NCI-H748 (cell line): ENCODE results near the gene NT5DC3.
"Not testable (repeated sequence)": the region's sequence is repeated elsewhere in the genome, so short reads cannot be mapped to it uniquely, and the experiment has no call there.

Experiments used
- DNase-seq: peaks from one replicate; lab custom pipeline; 2025; ENCODE audit not compliant: unreplicated experiment; lab: John Stamatoyannopoulos, UW

The NT5DC3 gene

DNA sequence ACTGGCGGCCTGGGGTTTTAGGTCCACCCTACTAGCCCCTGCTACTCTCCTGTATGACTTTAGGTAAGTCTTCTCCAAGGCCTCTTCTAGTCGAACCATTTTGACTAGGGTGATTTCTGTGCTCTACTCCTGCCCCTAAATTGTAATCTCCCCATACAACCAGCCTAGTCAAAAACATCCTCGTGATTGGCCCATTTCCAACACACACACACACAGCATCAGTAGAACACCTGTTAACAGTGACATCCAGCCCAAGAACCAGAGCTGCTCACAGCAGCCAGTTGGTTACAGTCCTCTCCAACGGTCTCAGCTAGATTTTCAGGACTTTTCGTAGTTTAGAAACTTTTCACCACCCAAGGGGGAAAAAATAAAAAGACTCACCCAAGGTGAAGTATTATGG is 30.9 kb downstream of the NT5DC3 start:
- no peak for DNase-seq

DNA sequence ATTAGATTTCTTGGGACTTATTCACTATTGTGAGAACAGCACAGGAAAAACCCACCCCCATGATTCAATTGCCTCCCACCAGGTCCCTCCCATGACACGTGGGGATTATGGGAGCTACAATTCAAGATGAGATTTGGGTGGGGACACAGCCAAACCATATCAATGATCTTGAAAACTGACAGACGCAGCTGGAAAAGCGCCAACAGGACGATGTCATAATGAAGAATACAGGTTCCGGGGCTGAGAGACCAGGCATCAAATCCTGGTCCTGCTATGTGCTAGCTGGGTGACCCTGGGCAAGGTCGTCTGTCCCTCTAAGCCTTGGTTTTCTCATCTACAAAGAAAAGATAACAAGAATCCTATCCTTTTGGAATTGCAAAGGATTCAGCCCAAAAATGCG is 31.4 kb downstream of the NT5DC3 start:
- DNase-seq = not testable (repeated sequence)

DNA sequence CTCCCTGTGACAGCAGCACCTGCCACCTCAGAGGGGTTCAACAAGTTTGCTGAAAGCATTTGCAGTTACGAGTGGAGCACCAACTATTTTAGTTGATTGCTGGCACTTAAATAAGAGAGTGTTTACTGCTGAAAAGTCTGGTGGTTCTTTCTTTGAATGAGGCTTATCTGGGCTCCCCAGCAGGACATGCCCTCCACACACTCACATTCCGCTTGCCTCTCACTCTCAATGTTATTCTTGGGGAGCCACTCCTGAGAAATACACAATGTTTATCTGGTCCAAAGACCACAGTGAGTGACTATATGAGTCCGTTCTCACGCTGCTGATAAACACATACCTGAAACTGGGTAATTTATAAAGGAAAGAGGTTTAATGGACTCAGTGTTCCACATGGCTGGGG is 31.9 kb downstream of the NT5DC3 start:
- DNase-seq = no peak

DNA sequence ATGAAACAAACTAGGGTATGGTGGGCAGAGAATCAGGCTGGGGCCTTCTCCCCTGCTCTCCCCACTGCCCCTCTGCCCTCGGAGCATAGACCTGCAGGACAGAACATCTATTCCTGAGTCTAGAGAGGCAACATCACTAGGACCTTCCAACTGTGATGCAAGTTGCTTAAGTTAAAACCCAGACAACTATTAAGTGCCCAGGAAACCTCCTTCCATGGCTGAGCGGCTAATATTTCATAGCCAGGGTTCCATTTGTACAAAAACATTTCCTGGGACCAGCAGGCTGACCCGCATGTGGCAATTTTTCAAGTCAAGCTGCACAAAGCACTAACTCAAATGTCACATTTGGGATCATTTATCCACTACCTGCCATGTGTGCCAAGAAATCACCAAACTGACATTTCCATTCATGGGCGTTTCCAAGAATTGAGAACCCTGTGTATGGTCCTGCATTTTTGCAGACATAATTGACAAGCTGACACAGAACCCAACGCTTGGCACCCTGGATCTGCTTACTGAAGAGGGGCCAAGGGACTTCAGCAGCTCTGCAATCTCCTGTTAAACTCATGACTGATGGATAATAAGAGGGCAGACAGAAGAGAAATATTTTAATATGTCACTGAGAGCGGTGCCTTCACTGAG is 32.7 kb downstream of the NT5DC3 start:
- no peak for DNase-seq

DNA sequence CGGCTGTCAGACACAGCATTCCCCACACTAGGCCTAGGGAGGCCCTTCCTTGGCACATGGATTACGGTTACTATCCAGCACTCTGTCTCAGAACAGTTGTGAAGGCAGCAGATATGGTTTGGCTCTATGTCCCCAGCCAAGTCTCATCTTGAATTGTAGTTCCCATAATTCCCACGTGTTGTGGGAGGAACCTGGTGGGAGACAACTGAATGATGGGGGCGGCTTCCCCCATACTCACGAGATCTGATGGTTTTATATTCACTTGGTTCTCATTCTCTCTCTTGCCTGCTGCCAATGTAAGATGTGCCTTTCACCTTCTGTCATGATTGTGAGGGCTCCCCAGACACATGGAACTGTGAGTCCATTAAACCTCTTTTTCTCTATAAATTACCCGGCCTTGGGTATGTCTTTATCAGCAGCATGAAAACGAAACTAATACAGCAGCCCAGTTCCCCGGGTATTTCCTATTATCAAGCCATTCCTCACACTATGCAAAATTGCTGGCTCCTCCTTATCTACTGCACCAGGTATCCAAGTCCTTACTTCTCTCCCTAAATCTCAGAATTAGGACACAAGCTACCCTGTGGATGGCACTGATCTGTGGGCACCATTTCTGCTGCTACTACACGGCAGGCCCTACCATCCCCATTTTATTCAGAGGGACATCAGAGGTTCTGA is 33.3 kb downstream of the NT5DC3 start:
- DNase-seq = no peak

DNA sequence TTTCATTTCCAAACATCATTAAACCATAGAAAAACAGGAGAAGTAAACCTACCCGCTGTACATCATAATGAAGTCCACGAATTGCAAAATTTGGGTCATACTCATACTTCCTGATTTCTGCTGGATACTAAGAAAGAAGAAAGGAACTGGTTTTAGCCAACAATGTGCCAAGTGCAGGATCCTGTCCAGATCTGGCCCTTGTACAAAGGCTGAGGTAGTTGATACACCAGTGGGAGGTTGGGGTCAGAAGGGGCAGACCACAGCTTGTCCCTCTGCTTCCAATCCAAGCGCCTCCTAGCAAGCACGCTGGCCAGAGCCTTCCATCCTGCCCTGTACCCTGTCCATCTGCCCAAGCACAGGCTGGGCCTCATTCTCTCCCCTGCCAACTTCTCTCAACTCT is 34.2 kb downstream of the NT5DC3 start:
- DNase-seq = no peak

DNA sequence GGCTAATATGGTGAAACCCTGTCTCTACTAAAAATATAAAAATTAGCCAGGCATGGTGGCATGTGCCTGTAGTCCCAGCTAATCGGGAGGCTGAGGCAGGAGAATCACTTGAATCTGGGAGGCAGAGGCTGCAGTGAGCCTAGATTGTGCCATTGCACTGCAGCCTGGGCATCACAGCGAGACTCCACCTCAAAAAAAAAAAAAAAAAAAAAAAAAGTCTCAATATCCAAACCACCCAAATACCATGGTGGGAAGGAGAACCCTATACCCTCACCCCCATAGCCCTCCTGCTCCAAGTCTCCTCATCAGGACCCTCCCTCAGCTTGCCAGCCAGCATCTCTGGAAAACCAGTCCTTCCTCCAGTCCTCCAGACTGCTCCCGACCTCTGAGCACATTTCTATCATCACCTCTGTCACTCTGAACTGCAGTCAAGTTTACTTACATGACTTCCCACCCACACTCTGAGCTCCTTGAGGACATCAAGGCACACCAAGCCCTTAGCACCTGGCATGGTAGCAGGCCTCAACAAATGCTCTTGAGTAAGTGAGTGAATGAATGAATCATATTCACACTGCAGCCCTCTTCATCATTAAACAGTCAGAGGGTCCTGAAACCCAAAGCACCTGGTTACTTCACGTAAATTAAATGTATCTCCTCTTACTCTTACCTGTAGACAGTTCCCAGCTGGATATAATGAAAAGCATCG is 35.2 kb downstream of the NT5DC3 start:
- no peak for DNase-seq

DNA sequence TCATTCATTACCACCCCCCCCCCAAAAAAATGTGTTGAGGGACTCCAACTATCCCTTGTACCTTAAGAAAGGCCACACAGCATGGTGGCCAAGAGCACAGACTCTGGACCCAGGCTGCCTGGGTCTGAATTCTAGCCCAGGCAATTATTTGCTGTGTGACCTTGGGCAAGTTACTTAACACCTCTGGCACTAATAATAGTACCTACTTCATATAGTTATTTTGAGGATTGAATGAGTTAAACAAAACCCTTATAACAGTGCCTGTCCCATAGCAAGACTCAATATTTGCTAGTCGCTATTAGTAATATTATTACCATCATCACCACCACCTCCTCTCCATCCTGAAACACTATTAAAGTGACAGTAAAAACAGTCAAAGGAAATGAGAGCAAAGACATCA is 37.2 kb downstream of the NT5DC3 start:
- DNase-seq = no peak

DNA sequence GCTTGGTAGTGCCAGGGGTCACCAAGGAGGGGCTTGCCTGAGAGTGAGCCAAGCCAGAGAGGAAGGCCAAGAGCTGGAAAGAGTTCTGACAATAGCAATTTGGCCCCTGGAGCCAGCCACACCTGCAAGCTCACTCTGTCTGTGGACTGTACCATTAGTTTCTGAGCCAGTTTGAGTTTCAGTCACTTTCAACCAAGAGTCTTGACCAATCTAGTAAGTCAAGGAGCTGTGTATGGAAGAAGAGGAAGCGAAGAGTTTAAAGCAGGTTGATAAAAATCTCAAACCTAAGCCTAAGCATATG is 38.5 kb downstream of the NT5DC3 start:
- no peak for DNase-seq

DNA sequence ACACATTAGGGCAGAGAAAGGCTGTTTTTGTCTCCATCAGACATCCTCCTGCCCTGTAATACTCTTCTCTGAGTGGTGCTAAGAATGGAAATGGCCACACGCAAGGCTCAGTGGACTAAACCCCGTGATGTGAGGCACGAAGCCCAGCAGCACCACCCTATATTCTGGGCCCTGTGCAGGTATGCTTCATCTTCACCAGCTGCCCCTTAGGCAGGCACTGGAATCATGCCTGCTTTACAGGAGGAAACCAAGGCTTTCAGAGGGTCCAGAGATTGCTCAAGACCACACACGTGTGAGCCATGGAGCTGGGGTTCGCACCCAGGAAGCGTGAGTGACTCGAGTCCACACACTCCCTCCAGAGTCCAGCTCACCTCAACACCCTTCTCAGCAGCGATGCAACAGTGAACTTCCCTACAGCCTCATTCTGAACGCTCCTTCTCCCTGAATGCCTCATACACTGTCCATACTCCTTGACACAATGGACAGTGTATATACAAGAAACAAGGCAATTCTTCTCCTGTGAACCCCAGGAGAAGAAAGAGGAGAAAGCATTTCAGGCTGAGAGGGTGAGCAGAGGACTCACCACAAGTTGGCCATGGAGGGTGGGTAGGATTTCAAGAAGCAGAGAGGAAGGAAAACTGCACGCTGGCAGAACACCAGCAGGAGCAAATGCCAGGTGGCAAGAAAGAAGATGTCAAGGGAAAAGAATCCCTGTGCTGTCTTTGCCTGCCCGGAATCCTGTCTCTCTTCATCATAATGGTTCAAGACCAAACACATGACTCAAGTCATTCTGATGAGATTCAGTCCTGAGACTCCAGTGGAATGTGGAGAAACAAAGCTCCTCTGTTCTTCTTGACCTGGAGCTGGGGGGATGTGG is 39.1 kb downstream of the NT5DC3 start:
- DNase-seq = no peak

DNA sequence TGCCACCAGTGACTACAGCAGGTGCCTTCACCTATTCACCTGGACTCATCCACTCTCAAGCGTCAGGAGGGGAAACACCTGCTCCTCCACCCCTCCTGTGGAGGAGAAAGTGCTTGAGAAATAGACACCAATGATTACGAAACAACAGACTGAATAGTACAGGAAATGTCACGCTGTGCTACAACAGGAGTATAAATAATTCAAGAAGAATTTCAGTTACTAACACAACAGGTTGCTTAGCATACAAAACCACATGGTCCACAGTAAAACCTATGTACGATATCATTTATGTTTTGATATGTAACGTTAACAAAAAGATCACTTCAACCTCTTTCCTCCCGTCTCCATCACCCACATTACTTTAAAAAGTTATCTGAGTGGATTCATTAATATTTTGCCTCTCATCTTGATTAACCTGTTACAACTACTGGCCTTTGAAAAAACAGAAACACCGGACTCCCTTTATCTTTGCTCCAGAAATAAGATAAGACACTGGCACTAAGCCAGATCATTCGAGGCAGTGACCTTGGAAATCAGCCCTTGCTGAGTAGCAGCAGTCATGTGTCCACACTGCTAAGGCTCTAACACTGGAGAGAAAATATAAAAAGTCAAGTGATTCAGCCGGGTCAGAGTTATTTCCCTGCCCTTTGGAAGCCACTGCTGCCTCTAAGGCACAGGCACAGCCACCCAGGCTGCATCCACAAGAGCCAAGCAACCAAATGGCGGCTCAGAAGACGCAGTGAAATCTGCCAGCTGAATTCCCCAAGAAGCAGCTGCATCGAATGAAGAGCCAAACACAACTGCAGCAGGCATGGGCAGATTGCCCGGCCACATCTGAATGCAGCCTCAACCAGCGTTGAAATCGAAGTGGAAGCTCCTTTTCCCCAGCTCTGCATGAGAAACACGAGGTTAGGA is 40.9 kb downstream of the NT5DC3 start:
- DNase-seq = peak; percentile 98

DNA sequence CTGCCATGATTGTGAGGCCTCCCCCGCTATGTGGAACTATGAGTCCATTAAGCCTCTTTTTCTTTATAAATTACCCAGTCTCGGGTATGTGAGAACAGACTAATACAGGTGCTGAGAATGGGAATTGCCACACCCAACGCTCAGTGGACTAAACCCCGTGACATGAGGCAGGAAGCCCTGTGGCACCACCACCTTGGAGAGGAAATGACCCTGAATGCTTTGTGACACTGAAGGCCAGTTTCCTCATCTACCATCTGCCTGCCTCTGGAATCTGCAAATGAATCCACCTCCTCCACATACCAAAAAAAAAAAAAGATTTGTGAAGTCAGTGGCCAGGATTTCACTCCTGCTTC is 41.6 kb downstream of the NT5DC3 start:
- DNase-seq = no peak

DNA sequence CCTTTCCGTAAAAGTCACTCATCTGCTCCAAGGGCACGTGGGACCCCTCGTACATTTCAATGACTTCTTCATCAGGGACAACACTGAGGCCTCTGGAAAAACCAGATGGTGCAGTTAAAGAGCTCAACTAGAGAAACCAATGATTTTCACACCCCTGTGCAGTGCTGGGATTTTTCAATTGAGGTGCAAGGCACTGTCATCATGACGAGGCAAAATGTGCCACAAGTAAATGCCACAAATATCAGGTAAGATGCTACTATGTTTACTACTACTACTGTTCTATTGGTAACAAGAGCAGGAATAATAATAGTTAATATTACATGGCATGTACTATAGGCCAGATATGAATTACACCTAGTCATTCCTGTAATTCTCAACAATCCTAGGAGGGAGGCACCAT is 42.4 kb downstream of the NT5DC3 start:
- DNase-seq = no peak

DNA sequence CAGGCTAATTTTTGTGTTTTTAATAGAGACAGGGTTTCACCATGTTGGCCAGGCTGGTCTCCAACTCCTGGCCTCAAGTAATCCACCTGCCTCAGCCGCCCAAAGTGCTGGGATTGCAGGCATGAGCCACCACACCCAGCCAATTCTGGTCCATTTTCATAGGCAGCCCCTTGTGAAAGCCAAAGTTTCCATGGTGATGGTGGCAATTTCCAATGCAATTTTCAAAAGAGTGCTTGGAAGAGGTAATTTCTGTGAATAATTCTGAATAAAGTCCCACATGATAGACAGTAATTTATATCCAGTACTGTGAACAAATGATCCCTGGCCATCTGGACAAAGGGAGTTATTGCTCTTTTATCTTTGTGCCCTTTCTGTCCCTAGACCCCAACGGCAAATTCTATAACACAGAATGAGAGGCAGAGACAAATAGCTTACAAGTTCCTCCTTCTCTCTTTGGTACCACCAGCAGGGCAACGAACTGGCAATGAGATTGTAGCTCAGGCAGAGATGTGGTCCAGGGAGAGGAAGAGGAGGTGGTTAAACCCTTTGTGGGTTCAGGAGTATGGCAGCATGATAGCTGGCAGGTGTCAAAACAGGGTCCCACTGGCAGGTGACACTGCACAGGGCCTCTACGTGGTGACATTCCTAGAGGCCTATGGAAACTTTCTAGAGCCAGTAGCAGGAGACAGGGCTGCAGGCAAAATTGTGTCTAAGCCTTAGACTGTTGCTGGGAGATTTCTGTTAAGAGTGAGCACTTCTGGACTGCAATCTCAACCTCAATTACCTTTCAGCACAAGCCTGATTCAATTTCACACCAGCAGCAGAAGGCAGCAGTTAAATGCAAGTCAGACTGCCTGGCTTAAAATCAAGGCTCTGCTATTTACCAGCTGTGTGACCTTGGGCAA is 46.5 kb downstream of the NT5DC3 start:
- DNase-seq = no peak

DNA sequence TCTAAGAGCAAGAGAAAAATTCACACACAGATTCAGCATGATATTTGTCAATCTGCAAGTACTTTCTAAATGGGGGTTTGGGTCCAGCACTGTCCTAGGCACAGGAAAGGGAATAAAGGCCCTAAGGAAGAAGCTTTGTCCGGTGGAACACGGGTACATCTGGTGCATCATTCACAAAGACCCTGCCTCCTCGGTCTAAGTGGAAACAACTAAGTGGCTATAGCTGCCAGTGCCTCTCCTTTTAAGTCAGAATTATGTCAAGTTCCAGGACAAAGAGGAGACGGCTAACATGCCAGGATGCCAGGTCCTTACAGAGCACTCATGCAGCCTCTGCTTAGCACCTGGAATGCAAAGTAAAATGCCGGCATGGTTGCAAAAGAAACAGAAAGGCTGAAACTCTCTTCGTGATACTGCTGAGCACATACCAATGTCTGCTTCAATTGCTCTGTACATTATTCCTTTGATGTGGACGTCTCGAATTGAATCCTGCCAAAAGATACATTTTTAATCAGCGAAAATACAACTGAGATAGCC is 47.5 kb downstream of the NT5DC3 start:
- no peak for DNase-seq

DNA sequence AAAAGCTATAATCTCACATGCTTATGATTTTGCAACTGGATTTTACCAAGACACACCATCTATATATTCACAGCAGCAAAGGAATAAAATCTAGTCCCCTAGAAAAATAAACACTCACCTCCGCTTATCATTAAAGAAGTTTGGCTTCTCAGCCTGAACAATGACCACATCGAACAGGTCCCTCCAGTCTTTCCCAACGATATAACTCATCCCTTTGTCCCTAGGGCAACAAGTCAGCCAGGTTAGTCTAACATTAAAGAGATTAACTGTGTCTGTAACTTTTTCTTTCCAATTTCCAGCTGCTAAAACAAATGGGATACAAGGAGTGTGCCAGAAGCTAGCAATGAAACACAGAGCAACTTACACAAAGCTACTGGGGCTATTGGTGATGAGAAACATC is 48.0 kb downstream of the NT5DC3 start:
- DNase-seq = no peak

DNA sequence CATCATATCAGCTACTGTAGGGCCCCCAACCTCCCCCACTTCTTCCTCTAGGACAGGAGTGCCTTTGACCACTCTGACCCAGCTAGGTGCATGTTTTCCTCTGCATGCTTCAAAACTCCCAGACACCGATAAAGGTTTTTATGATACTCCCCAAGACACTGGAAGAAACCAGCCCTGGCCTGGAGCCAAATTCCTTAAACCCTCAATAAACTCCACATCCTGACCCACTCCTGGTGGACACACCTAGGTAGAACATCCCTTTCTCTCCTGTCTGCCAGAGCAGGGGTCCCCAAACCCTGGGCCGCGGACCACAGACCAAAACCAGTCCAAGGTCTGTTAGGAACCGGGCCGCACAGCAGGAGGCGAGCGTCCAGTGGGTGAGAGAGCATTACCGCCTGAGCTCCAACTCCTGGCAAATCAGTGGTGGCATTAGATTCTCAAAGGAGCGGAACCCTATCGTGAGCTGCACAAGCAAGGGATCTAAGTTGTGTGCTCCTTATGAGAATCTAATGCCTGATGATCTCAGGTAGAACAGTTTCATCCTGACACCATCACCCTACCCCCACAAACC is 49.6 kb downstream of the NT5DC3 start:
- no peak for DNase-seq

DNA sequence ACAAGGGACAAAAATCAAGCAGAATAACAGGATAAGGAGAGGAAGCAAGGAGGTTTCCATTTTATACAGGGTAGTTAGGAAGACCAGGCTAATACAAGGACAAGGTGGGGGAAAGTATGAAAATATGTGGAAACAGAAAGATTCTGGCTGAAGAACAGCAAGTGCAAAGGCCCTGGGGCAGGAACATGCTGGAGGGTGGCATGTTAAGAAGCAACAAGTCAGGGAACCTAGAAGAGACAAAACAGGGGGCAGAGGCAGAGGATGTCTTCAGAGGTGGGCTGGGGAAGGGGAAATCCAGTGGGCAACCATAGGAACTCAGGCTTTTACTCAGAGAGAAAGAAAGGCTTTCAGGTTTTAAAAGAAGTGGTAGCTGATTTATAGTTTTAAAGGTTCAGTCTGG is 54.8 kb downstream of the NT5DC3 start:
- DNase-seq = no peak
